Panc1 (cell line): ENCODE results near the gene KLK5. TPM values are rescaled to one million over a fixed set of nuclear protein-coding genes. Genes with fewer than 3 reads are reported as not detected.
A peak's percentile ranks its signal among the peaks of the same experiment; 100 is the strongest.

Source experiments
- ATAC-seq: fragments of 200-7000 bp; cut with Tn5 transposase; 2 replicates; pipeline ENCODE4 v1.9.1; 2020; ENCODE audit warnings: mild to moderate bottlenecking, moderate library complexity
- BruUV-seq: library from RNA; stranded (reverse); fragments of 400-500 nt; replicated peaks from 2 replicates; lab custom pipeline; 2021; lab: Mats Ljungman, UMichigan
- CTCF ChIA-PET: fragments of 300-600 bp; sonication (Branson Sonifier 250); formaldehyde crosslinking; loops from one replicate; lab custom pipeline; 2022; ENCODE audit warnings: antibody characterized with exemption; lab: Charles Lee
- POLR2A ChIA-PET: fragments of 300-600 bp; sonication (Branson Sonifier 250); formaldehyde crosslinking; loops from one replicate; lab custom pipeline; 2022; ENCODE audit warnings: antibody characterized with exemption; lab: Charles Lee
- DNase-seq: peaks from one replicate; pipeline ENCODE4 v3.0.0-alpha.2; 2010; ENCODE audit warnings: low read depth, low spot score
- H3K27ac ChIP-seq: 2 replicates; pipeline ENCODE4 v1.5.1; 2011; ENCODE audit warnings: mild to moderate bottlenecking, low read length, inconsistent platforms
- H3K27me3 ChIP-seq: fragments of 200-500 bp; sonication (Bioruptor generic); 2 replicates; pipeline ENCODE4 v1.6.0; 2014; ENCODE audit warnings: low read length, inconsistent platforms; ENCODE audit not compliant: control insufficient read depth, insufficient read depth
- H3K36me3 ChIP-seq: fragments of 200-500 bp; sonication (Bioruptor generic); 2 replicates; pipeline ENCODE4 v1.5.1; 2014; ENCODE audit warnings: inconsistent platforms, mild to moderate bottlenecking, low read length, moderate library complexity; ENCODE audit not compliant: control insufficient read depth, insufficient read depth
- H3K4me1 ChIP-seq: 2 replicates; pipeline ENCODE4 v1.5.1; 2011; ENCODE audit warnings: inconsistent platforms, mild to moderate bottlenecking, low read length, moderate library complexity; ENCODE audit not compliant: control insufficient read depth, insufficient read depth
- H3K4me3 ChIP-seq, 2 experiments: 2 replicates each; pipeline ENCODE4 v1.5.1; 2011 to 2012; ENCODE audit warnings: low read depth in 2 of 2, low read length in 2 of 2, mild to moderate bottlenecking in 2 of 2, inconsistent platforms in 1 of 2, moderate library complexity in 1 of 2
- H3K9me3 ChIP-seq: fragments of 200-500 bp; sonication (Bioruptor generic); 2 replicates; pipeline ENCODE4 v1.5.1; 2014; ENCODE audit warnings: low read depth, mild to moderate bottlenecking, inconsistent platforms, low read length, moderate library complexity; ENCODE audit not compliant: control insufficient read depth, insufficient read depth
- CTCF ChIP-seq: fragments of 450-650 bp; IDR thresholded peaks from 2 replicates; pipeline ENCODE4 v1.5.1; 2017; ENCODE audit warnings: mild to moderate bottlenecking
- POLR2AphosphoS5 ChIP-seq: IDR thresholded peaks from 2 replicates; pipeline ENCODE4 v1.6.1; 2012; ENCODE audit warnings: mild to moderate bottlenecking, low read depth, low read length, moderate library complexity
- REST ChIP-seq, 2 experiments: IDR thresholded peaks; 2 replicates each; pipeline ENCODE4 v1.6.1; 2011 to 2012; ENCODE audit warnings: low read depth in 2 of 2, control low read depth in 1 of 2, low read length in 1 of 2, mild to moderate bottlenecking in 1 of 2, moderate library complexity in 1 of 2; ENCODE audit not compliant: insufficient read depth in 1 of 2
- SIN3A ChIP-seq: IDR thresholded peaks from 2 replicates; pipeline ENCODE4 v1.6.1; 2012; ENCODE audit warnings: low read depth, mild to moderate bottlenecking, low read length, moderate library complexity, borderline replicate concordance; ENCODE audit not compliant: insufficient read depth
- TCF7L2 ChIP-seq: IDR thresholded peaks from 2 replicates; pipeline ENCODE4 v1.6.1; 2011; ENCODE audit warnings: mild to moderate bottlenecking, low read depth, low read length, inconsistent platforms
- in situ Hi-C: cut with HindIII; loops from 2 replicates; pipeline ENCODE4 v1.10.0; 2016; ENCODE audit warnings: low sequenced_read_pairs, low pct_unique_long_range_greater_than_20kb
- intact Hi-C: fragments of 100-400 bp; cut with micrococcal nuclease; formaldehyde crosslinking; loops from one replicate; pipeline ENCODE4 v1.10.0; 2022; ENCODE audit not compliant: unreplicated experiment
- total RNA-seq: library from RNA; stranded (reverse); gene quantifications from one replicate; pipeline ENCODE4 v1.2.1, GENCODE V29; 2021; ENCODE audit not compliant: unreplicated experiment

The KLK5 gene
- total RNA-seq, 1 experiment from 2014 or later, result not detected

- no peaks in the 10 kb centered on the region for H3K9me3 ChIP-seq
- BruUV-seq, result no TSS peak
Observed at GRCh38 chr19:50981587-50982146, 28.8 kb upstream of the KLK5 start.

GRCh38 chr19:50980208-50980607 is 27.4 kb upstream of the KLK5 start:
- no TSS peak for BruUV-seq
- H3K4me3 ChIP-seq, result no peak overlapping the region
- DNase-seq (no peak), ATAC-seq (no peak)
- H3K9me3 ChIP-seq, result no peaks in the 10 kb centered on the region
- CTCF ChIA-PET, result no interaction called here
- in situ Hi-C loops, result no loop called here
- no peak overlapping the region for H3K27ac ChIP-seq
- H3K36me3 ChIP-seq, result no peaks in the 10 kb centered on the region
- intact Hi-C loops, result no loop called here
- TF ChIP-seq CTCF (no peak), POLR2AphosphoS5 (no peak), TCF7L2 (no peak), SIN3A (no peak), REST (IDR thresholded peaks at IDR 0.05; ENCODE audit: insufficient read depth in 1 of 2, low read depth in 2 of 2, low read length in 1 of 2) (no peak)
- H3K27me3 ChIP-seq, result peaks cover 1% of the 10 kb centered on the region
- POLR2A ChIA-PET, result no interaction called here
- H3K4me1 ChIP-seq, result no peaks in the 10 kb centered on the region

More at GRCh38 chr19:50981587-50982146, 28.8 kb upstream of the KLK5 start:
- Histone ChIP-seq H3K27me3 (peaks cover 2% of the 10 kb centered on the region), H3K4me1 (no peaks in the 10 kb centered on the region), H3K36me3 (no peaks in the 10 kb centered on the region), H3K27ac (no peak overlapping the region), H3K4me3 (no peak overlapping the region)
- CTCF ChIA-PET, result no interaction called here
- no peak for DNase-seq
- POLR2A ChIA-PET, result interaction anchor here (0.6 kb wide), 1 partner anchor 351 kb away, joined by 3 read pairs; no protein-coding TSS in a partner anchor
- TF ChIP-seq POLR2AphosphoS5 (no peak), SIN3A (no peak), TCF7L2 (no peak), REST (IDR thresholded peaks at IDR 0.05; ENCODE audit: insufficient read depth in 1 of 2, low read depth in 2 of 2, low read length in 1 of 2) (no peak), CTCF (no peak)
- in situ Hi-C loops, result no loop called here
- ATAC-seq, result peak; percentile 66
- intact Hi-C loops, result no loop called here
